Skeletal muscle tissue (tissue), 4 donors: ENCODE measurements around the gene COL8A2. TPM values are rescaled to one million over a fixed set of nuclear protein-coding genes. Genes with fewer than 3 reads are reported as not detected.

ENCODE experiments used
- H3K27ac ChIP-seq: one replicate; pipeline ENCODE4 v1.7.0; 2013; ENCODE audit warnings: mild to moderate bottlenecking, low read depth, low read length, inconsistent platforms
- H3K27me3 ChIP-seq, 3 donors: one replicate each; pipeline ENCODE4 v1.7.0; 2013; ENCODE audit warnings: low read length in 3 of 3; ENCODE audit not compliant: control insufficient read depth in 3 of 3, insufficient read depth in 3 of 3
- H3K36me3 ChIP-seq, 3 donors: one replicate each; pipeline ENCODE4 v1.7.0; 2013; ENCODE audit warnings: low read length in 3 of 3; ENCODE audit not compliant: control insufficient read depth in 3 of 3, insufficient read depth in 3 of 3
- H3K4me1 ChIP-seq, 3 donors: one replicate each; pipeline ENCODE4 v1.7.0; 2013; ENCODE audit warnings: low read length in 3 of 3, mild to moderate bottlenecking in 3 of 3; ENCODE audit not compliant: control insufficient read depth in 3 of 3, insufficient read depth in 3 of 3
- H3K4me3 ChIP-seq, 3 donors: one replicate each; pipeline ENCODE4 v1.7.0; 2013; ENCODE audit warnings: low read length in 3 of 3
- H3K9ac ChIP-seq, 3 donors: one replicate each; pipeline ENCODE4 v1.7.0; 2013; ENCODE audit warnings: low read length in 3 of 3, mild to moderate bottlenecking in 3 of 3, moderate library complexity in 2 of 3, low read depth in 1 of 3
- H3K9me3 ChIP-seq, 3 donors: one replicate each; pipeline ENCODE4 v1.7.0; 2013; ENCODE audit warnings: low read length in 3 of 3; ENCODE audit not compliant: control insufficient read depth in 3 of 3
- total RNA-seq: library from RNA; depleted of rRNA; stranded (reverse); fragments of >200 nt; gene quantifications from one replicate; pipeline ENCODE4 v1.2.3, GENCODE V29; 2014
- donor health status: Osteomylitis.

Gene COL8A2
- total RNA-seq, 1 donor from 2014 or later = 11.0 TPM

DNA sequence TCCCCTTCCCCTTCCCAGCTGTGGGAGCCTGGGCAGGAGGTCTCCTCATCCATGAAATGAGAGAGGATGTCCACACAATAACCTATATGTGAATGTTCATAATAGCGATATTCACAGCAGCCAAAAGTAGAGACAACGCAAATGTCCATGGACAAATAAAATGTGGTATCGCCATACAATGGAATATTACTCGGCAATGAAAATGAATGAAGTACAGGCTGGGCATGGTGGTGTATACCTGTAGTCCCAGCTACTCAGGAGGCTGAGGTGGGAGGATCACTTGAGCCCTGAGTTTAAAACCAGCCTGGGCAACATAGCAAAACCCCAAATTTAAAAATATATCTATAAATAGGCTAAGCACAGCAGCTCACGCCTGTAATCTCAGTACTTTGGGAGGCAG lies 23.5 kb downstream of the COL8A2 start:
- peaks cover 0 to 1% (median 0%) of the 10 kb centered on the region in 3 donors for H3K36me3 ChIP-seq
- H3K27me3 ChIP-seq = no peaks in the 10 kb centered on the region
- H3K27ac ChIP-seq = no peak overlapping the region
- H3K4me3 ChIP-seq = no peak overlapping the region
- H3K9ac ChIP-seq = no peak overlapping the region
- H3K9me3 ChIP-seq = no peaks in the 10 kb centered on the region
- peaks cover 2 to 4% (median 3%) of the 10 kb centered on the region in 3 donors for H3K4me1 ChIP-seq

DNA sequence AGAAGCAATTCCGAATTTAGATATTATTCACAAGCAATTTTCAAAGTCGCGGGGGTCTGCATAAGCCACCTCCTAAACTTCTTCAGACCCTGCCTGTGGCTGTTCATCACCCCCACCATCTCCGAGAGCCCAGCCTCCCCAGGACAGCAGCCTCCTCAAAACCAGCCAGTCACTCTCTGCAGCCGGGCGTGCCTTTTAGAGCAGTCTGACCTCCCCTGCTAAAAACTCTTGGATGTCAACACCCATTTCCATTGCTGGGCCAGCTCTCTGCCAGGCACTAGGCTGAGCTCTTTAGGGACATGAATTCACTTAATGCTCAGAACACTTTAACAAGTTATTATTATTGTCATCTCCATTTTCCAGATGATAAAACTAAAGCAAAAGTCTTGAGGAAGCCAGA lies 24.6 kb downstream of the COL8A2 start:
- Histone ChIP-seq H3K4me1 (peaks cover 2 to 4% (median 3%) of the 10 kb centered on the region in 3 donors), H3K27ac (no peak overlapping the region), H3K9ac (no peak overlapping the region), H3K9me3 (no peaks in the 10 kb centered on the region), H3K4me3 (no peak overlapping the region), H3K36me3 (peaks cover 8 to 10% (median 8%) of the 10 kb centered on the region in 3 donors), H3K27me3 (no peaks in the 10 kb centered on the region)

DNA sequence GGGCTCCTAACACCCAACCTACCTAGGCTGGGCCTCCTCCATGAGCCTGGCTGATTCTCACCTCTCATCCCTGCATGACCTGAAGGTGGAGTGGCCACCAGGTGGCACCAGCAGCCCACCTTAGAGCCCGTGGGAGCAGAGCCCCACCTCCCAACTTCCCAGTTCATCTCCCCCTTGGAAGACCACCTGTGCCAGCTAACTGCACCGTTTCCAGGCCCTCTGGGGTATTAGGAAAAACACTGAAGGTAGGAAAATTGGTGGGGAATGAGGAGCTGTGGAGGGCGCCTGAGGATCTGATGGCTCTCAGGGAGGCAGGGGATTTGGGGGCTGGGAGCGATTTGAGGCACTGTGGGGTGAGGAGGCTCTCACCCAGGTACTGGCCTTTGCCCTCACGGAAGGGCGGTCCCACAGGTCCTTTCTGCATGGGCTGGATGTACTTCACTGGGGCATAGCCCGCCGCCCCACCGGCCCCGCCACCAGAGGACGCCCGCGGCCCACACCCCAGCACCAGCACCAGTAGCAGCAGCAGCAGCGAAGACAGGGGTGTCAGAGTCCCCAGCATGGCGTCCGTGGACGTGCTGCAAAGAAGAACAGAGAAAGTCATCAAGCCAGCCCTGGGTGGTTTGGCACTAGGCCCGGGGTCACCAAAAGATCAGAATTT lies 25.2 kb downstream of the COL8A2 start:
- Histone ChIP-seq H3K9me3 (no peaks in the 10 kb centered on the region), H3K36me3 (peaks cover 11 to 13% (median 12%) of the 10 kb centered on the region in 3 donors), H3K4me1 (peaks cover 2 to 5% (median 4%) of the 10 kb centered on the region in 3 donors), H3K27me3 (no peaks in the 10 kb centered on the region), H3K4me3 (peak overlapping the region; percentile 9 to 38 (median 13)), H3K27ac (no peak overlapping the region), H3K9ac (no peak overlapping the region)

DNA sequence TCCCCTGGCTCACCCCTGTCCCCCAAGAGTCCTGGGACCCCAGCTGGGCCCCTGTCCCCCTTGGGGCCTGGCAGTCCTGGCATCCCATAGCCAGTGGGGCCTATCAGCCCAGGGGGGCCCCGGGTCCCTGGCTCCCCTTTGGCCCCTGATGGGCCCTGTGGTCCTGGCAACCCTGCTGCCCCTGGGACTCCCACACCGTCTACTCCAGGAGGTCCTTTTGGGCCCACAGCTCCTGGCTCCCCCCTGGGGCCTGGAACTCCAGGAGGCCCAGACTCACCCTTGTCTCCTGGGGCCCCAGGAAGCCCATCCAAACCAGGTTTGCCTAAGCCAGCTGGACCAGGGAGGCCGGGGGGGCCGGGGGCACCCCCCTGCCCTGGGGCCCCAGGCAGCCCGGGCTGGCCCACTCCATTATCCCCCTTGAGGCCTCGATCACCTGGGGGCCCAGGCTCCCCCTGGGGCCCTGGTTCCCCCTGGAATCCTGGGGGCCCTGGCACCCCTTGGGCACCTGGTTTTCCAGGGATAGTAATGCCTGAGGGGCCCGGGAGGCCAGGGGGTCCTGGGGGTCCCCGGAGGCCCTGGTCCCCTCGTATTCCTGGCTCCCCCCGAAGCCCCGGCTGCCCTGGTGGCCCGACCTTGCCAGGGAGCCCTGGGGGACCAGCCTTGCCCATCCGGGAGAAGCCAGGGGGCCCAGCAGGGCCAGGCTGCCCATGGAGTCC lies 26.2 kb downstream of the COL8A2 start:
- peaks cover 21 to 23% (median 21%) of the 10 kb centered on the region in 3 donors for H3K36me3 ChIP-seq
- H3K4me3 ChIP-seq = no peak overlapping the region
- H3K9ac ChIP-seq = no peak overlapping the region
- H3K4me1 ChIP-seq = peaks cover 4 to 13% (median 8%) of the 10 kb centered on the region in 3 donors
- no peak overlapping the region for H3K27ac ChIP-seq
- H3K9me3 ChIP-seq = no peaks in the 10 kb centered on the region
- no peaks in the 10 kb centered on the region for H3K27me3 ChIP-seq

DNA sequence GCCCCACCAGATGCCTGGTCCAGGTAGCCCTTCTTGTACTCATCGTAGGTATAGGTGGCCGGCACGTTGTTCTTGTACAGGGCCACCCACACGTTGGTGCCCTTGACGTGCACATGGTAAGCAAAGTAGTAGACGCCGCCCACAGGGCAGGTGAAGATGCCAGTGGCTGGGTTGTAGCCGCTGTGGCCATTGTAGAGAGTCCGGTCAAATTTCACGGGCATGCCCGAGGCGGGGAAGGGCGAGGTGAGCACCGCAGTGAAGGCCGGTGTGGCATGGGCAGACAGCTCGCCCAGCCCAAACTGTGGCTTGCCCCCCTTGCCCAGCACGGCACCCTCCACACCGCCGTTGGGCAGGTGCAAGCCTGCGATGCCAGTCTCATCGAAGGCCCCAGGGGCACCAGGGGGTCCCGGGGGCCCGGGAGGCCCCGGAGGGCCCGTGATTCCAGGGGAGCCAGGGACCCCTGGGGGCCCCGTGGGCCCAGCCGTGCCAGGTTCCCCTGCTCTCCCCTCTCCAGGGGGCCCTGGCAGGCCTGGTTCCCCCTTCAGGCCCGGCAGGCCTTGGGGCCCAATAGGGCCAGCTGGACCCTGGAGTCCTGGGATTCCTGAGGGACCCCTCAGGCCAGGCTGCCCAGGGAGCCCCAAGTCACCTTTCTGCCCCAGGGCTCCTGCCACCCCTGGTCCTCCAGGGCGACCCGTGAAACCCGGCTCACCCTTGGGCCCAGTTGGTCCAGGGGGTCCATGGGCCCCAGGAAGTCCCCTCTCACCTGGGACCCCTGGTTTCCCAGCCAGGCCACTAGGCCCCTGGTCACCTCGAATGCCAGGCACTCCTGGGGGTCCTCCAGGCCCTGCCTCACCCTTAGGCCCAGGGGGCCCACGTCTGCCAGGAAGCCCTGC lies 27.1 kb downstream of the COL8A2 start:
- H3K9ac ChIP-seq = no peak overlapping the region
- H3K36me3 ChIP-seq = peaks cover 28 to 32% (median 30%) of the 10 kb centered on the region in 3 donors
- H3K9me3 ChIP-seq = no peaks in the 10 kb centered on the region
- H3K27ac ChIP-seq = no peak overlapping the region
- H3K4me1 ChIP-seq = peaks cover 7 to 22% (median 16%) of the 10 kb centered on the region in 3 donors
- no peak overlapping the region for H3K4me3 ChIP-seq
- no peaks in the 10 kb centered on the region for H3K27me3 ChIP-seq

DNA sequence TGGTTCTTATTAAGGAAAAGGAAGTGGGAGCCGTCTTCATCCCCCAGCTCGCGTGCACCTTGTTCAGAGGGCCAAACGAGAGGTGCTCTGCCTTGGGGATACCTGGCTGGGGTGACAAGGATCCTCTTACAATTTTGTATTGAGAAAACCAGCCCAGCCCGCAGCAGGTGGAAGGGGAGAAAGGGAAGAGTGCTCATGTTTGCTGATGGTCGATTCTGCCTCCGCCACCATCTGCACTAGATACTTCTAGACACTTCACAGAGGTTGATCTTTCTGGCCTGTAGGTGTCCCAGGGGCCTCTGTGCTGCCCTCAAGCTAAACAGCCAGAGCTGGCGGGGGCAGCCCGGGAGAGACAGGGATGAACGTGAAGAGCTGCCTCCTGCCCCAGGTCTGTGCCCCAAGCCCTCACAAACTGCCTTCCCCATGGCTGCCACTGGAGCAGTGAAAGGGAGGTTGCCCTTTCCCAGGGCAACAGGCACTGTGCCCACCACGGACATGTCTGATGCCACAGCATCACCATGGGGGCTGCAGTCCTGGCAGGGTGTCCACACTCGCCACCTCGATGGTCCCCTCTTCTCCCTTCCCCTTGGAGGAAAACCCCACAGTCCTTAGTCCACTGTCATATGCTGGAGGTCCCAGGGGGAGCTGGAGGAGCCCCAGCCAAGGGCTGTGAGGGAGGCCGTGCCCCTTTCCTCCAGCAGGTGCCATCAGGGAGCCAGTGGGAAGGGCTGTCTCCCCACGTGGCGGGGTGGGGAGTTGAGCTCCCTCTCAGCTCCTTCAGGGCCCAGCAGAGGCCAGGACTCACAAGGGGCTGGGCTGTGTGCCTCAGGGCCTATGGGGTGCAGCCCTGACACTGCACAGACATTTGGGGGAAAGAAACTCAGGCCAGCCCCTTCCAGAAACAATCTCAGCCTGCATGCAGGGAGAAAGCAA lies 28.3 kb downstream of the COL8A2 start:
- no peaks in the 10 kb centered on the region for H3K27me3 ChIP-seq
- peaks cover 40 to 44% (median 41%) of the 10 kb centered on the region in 3 donors for H3K36me3 ChIP-seq
- no peak overlapping the region for H3K4me3 ChIP-seq
- no peak overlapping the region for H3K27ac ChIP-seq
- peaks cover 7 to 24% (median 18%) of the 10 kb centered on the region in 3 donors for H3K4me1 ChIP-seq
- no peak overlapping the region for H3K9ac ChIP-seq
- H3K9me3 ChIP-seq = no peaks in the 10 kb centered on the region

DNA sequence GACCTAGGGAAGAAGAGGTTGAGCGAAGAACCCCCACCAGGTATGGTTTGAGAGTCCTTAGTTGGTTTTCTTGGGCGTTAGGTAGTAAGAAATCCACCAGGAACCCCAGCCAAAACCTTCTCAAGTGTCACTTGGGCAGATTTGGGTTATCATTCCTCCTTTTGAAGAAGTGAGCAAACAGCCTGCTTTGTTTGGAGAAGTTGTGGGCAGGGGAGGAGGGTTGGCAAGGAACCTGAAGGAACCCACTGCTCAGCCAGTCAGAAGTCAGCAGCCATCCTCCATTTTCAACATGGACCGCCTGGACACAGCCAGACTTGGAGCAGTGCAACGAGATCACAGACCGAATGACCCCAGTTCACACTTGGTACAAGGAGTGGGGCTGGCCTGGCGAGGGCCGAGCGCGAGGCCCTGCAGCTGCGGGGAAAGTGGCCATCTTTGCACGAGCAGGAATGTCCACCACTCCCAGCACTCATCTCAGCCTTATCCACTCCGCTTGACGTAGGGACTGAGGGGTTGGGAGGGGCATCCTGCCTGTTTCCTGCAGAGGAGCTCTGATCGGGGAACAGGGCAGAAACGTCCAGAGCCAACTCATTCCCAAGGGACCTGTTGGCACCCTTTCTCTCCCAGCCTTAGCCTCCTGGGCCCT lies 29.1 kb downstream of the COL8A2 start:
- peaks cover 48 to 52% (median 49%) of the 10 kb centered on the region in 3 donors for H3K36me3 ChIP-seq
- no peak overlapping the region for H3K9ac ChIP-seq
- H3K4me1 ChIP-seq = peaks cover 8 to 24% (median 23%) of the 10 kb centered on the region in 3 donors
- no peaks in the 10 kb centered on the region for H3K27me3 ChIP-seq
- H3K9me3 ChIP-seq = no peaks in the 10 kb centered on the region
- H3K4me3 ChIP-seq = no peak overlapping the region
- H3K27ac ChIP-seq = no peak overlapping the region

DNA sequence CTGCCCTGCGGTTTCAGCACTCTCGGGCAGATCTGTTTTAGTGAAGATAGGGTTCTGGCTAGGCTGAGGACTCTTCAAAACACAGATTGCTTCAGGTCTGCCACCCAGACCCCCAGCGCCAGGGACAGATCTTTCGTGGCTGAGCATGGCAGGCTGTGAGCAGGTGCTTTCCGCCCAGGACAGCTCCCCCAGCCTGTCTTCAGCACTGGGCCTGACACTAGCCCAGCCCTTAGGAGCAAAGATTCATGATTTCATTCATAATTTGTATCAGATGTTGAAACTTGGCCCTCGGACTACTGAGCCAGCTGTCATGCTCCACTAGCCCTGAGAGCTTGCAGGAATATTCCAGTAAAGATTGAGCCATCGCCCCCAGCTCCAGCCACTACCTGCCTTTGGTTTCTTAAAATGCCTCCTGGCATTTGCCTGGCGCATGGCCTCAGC lies 30.4 kb downstream of the COL8A2 start:
- Histone ChIP-seq H3K27ac (peak overlapping the region; percentile 30), H3K36me3 (peaks cover 48 to 52% (median 49%) of the 10 kb centered on the region in 3 donors), H3K4me1 (peaks cover 14 to 30% (median 28%) of the 10 kb centered on the region in 3 donors), H3K9me3 (no peaks in the 10 kb centered on the region), H3K27me3 (no peaks in the 10 kb centered on the region), H3K9ac (peak overlapping the region in 1 of 3 donors; percentile 33), H3K4me3 (no peak overlapping the region)
